GM23248 (cell line): ENCODE measurements around the gene SDR42E2. TPM values are rescaled to one million over a fixed set of nuclear protein-coding genes. Genes with fewer than 3 reads are reported as not detected.

Experiments
- DNase-seq: peaks from one replicate; pipeline ENCODE4 v3.0.0-alpha.2; 2015
- H2AFZ ChIP-seq: fragments of 200-600 bp; sonication (generic); 2 replicates; pipeline ENCODE4 v1.6.1; 2016; ENCODE audit warnings: antibody characterized with exemption
- H3F3A ChIP-seq: fragments of 200-600 bp; sonication (generic); 2 replicates; pipeline ENCODE4 v1.6.1; 2016; ENCODE audit warnings: mild to moderate bottlenecking, antibody characterized with exemption, mixed run types; ENCODE audit not compliant: insufficient read depth
- H3K27ac ChIP-seq: fragments of 200-600 bp; sonication (generic); 2 replicates; pipeline ENCODE4 v1.5.1; 2016; ENCODE audit warnings: mild to moderate bottlenecking
- H3K27me3 ChIP-seq: fragments of 200-600 bp; sonication (generic); replicated peaks from 2 replicates; pipeline ENCODE4 v1.6.1; 2016; ENCODE audit warnings: mild to moderate bottlenecking; ENCODE audit not compliant: insufficient read depth
- H3K36me3 ChIP-seq: fragments of 200-600 bp; sonication (generic); 2 replicates; pipeline ENCODE4 v1.6.1; 2016; ENCODE audit warnings: low read depth, mild to moderate bottlenecking
- H3K4me1 ChIP-seq: fragments of 200-600 bp; sonication (generic); 2 replicates; pipeline ENCODE4 v1.6.1; 2016; ENCODE audit warnings: mild to moderate bottlenecking; ENCODE audit not compliant: insufficient read depth
- H3K4me2 ChIP-seq: fragments of 200-600 bp; sonication (generic); one replicate; pipeline ENCODE4 v1.6.1; 2016; ENCODE audit warnings: mild to moderate bottlenecking; ENCODE audit not compliant: unreplicated experiment
- H3K4me3 ChIP-seq: fragments of 200-600 bp; sonication (generic); 2 replicates; pipeline ENCODE4 v1.5.1; 2016; ENCODE audit warnings: mild to moderate bottlenecking
- H3K79me2 ChIP-seq: fragments of 200-600 bp; sonication (generic); 2 replicates; pipeline ENCODE4 v1.6.1; 2016; ENCODE audit warnings: mild to moderate bottlenecking; ENCODE audit not compliant: insufficient read depth
- H3K9ac ChIP-seq: fragments of 200-600 bp; sonication (generic); 2 replicates; pipeline ENCODE4 v1.6.1; 2016; ENCODE audit warnings: mild to moderate bottlenecking
- H3K9me2 ChIP-seq: fragments of 200-600 bp; sonication (generic); 2 replicates; pipeline ENCODE4 v1.6.1; 2016; ENCODE audit warnings: mixed run types, mild to moderate bottlenecking, moderate library complexity; ENCODE audit not compliant: insufficient read depth
- H3K9me3 ChIP-seq: fragments of 200-600 bp; sonication (generic); one replicate; pipeline ENCODE4 v1.6.1; 2017; ENCODE audit warnings: low read depth
- H4K20me1 ChIP-seq: fragments of 200-600 bp; sonication (generic); 2 replicates; pipeline ENCODE4 v1.6.0; 2016; ENCODE audit not compliant: insufficient read depth
- EZH2 ChIP-seq: fragments of 200-600 bp; sonication (generic); IDR thresholded peaks from 2 replicates; pipeline ENCODE4 v1.6.1; 2018; ENCODE audit warnings: antibody characterized with exemption, mild to moderate bottlenecking; ENCODE audit not compliant: insufficient read depth, poor library complexity, severe bottlenecking
- EZH2phosphoT487 ChIP-seq: fragments of 200-600 bp; sonication (generic); IDR thresholded peaks from 2 replicates; pipeline ENCODE4 v1.6.1; 2018; ENCODE audit warnings: antibody characterized with exemption, moderate library complexity, mild to moderate bottlenecking, low read depth; ENCODE audit not compliant: insufficient read depth
- WGBS, 2 experiments: methylation state at CpG; one replicate each; pipeline ENCODE4 v1.1.6; 2015 to 2017; ENCODE audit warnings: low lambda C conversion rate in 2 of 2, low coverage in 1 of 2; ENCODE audit errors: missing lambda C conversion rate in 2 of 2; 5-methylcytosine and 5-hydroxymethylcytosine counted together
- in situ Hi-C: fragments of 300-500 bp; cut with MboI; formaldehyde crosslinking; loops from 2 replicates; pipeline ENCODE4 v1.15.0; 2020
- polyA plus RNA-seq: library from polyadenylated mRNA; unstranded; fragments of >200 nt; fragmentation: Nextera tagmentation; extraction: Ambion mirVana; gene quantifications from 2 replicates; pipeline ENCODE4 v1.2.1, GENCODE V29; 2016
- total RNA-seq: library from RNA; depleted of rRNA; stranded (reverse); fragments of >200 nt; shearing (Covaris generic); gene quantifications from 2 replicates; pipeline ENCODE4 v1.2.3, GENCODE V29; 2014

SDR42E2 gene
- total and polyA plus RNA-seq, 2 experiments from 2014 or later, result not detected

DNA sequence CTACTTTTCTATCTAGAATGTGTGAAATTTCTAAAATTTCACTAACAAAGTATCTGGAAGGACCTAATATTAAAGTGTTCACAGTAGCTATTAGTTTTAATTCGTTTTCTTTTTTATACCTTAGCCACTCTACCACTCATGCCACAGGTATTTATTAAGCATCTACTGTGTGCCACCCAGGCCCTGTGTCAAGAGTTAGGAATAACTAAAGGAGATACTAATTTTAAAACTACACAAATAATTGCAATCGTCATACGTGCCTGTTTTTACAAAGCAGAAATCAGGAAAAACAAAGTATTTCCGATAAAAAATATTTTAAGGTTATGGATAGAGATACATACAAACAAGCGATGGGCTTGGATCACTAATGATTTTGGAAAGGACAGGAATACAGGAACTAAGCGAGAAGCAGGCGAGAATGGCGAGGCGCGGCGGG is 43.3 kb downstream of the SDR42E2 start:
- H3K27me3 ChIP-seq, result no peaks in the 10 kb centered on the region
- no peaks in the 10 kb centered on the region for H3K9me3 ChIP-seq
- H3K9ac ChIP-seq, result peak overlapping the region; percentile 94
- 4 to 5% methylated on average over 11 of the region's 11 CpGs for WGBS, 2 experiments
- peaks cover 12% of the 10 kb centered on the region for H3F3A ChIP-seq
- no peaks in the 10 kb centered on the region for H3K36me3 ChIP-seq
- TF ChIP-seq EZH2 (no peak), EZH2phosphoT487 (no peak)
- no peak for DNase-seq
- H3K79me2 ChIP-seq, result peaks cover 41% of the 10 kb centered on the region
- peak overlapping the region; percentile 80 for H3K4me3 ChIP-seq
- H3K4me2 ChIP-seq, result peak overlapping the region; percentile 86
- in situ Hi-C loops, result no loop called here
- H3K4me1 ChIP-seq, result peaks cover 16% of the 10 kb centered on the region
- no peaks in the 10 kb centered on the region for H4K20me1 ChIP-seq
- H3K9me2 ChIP-seq, result no peaks in the 10 kb centered on the region
- peak overlapping the region; percentile 88 for H3K27ac ChIP-seq
- H2AFZ ChIP-seq, result peak overlapping the region; percentile 95

DNA sequence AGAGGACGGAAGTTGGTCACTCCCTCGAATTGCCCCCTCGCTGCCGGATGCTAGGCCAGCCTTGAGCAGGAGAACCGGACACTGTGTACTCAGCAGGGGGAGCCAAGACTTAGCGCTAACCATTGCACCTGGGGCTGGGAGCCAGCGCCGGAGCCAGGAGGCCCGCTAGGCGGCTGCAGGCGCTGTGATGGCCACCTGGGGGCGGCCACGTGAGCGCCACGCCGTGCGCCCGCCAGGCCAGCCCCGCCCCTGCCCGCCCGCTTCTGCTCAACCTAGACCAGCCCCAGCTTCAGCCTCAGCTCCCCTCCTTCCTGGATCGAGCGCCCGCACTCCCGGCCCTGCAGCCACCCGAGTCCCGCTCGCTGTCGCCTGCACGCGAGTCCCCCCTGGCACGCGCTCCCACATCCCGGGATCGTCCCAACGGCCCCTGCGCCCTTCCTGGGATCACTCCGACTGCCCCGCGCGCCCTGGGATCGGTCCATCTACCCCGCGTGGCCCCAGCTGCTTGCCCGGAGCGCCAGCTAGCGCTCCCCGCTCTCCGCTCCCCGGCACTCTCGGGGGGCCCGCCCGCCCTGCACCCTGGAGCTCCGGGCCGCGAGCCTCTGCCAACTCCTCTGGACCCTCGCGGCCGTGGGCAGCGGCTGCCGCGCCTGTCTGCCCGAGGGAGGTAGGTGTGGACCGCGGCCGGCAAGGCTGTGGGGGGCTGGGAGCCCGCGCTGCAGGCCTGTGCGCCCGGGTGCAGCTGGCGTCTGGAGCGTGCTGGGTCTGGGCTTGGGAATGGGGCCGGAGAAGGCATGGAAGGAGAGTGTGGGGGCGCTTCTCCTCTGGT is 43.9 kb downstream of the SDR42E2 start, which contains the start of gene EEF2K:
Gene EEF2K (plus strand): TSS at position 266 of the 829 bp plus-strand sequence. CDS start 19,452 bp downstream, outside the sequence.
- in situ Hi-C loops, result no loop called here

DNA sequence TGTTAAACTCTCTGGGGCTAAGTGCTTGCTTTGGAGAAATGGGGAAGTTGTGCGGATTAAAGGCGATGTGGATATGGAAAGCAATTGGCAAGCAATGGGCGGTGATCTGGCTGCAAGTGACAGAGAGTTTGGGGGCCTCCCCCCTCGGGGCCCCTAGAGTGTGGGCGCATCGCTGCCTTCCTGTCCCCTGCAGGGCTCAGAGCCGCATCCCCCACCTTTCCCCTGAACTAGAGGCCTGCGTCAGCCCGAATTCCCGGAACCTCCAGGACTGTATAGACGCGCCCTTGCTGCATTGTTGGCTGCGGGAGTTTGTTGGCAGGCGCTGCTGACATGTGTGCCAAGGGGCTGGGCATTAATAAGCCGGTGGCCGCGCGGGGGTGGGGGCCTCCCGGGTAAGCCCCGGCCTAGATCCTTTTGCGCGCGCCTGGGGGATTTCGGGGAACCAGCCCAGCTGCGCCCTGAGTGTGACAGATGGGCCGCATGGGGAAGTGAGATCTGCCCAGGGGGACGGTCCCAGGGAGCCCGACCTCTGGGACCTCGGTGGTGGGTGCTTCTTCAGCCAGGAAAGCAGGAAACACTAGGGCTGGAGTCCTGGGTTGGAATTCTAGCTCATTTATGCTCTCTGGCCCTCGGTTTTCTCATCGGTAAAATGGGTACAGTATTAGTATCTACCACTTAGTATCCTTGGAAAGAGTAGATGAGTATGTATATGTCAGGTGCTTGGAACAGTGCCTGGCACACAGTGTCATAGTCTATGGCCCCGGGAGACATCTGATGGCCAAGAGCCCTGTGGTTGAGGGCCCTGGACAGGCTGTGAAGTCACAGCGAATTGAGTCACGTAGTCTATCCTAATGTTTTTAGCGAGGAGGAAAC is 44.8 kb downstream of the SDR42E2 start:
- Histone ChIP-seq H3K36me3 (no peaks in the 10 kb centered on the region), H3K4me1 (peaks cover 16% of the 10 kb centered on the region), H3K79me2 (peaks cover 56% of the 10 kb centered on the region), H3K4me3 (peak overlapping the region; percentile 80), H3K9me3 (no peaks in the 10 kb centered on the region), H3F3A (peaks cover 12% of the 10 kb centered on the region), H3K27me3 (no peaks in the 10 kb centered on the region), H4K20me1 (0 out of 2 replicates have a peak, but pooled peaks cover 4% of the 10 kb centered on the region), H3K9ac (peak overlapping the region; percentile 94), H3K27ac (peak overlapping the region; percentile 84), H3K9me2 (no peaks in the 10 kb centered on the region), H3K4me2 (peak overlapping the region; percentile 73), H2AFZ (peak overlapping the region; percentile 78)
- in situ Hi-C loops, result no loop called here
- peak; percentile 87 for DNase-seq
- TF ChIP-seq EZH2phosphoT487, result no peak
- TF ChIP-seq EZH2, result no peak
- 6 to 9% methylated on average over 23 to 35 of the region's 35 CpGs for WGBS, 2 experiments

More for the DNA sequence above, 43.9 kb downstream of the SDR42E2 start, which contains the start of gene EEF2K:
- Histone ChIP-seq H3K36me3 (no peaks in the 10 kb centered on the region), H3K79me2 (peaks cover 48% of the 10 kb centered on the region), H3K27ac (peak within 1 kb of the TSS; percentile 88), H4K20me1 (0 out of 2 replicates have a peak, but pooled peaks cover 1% of the 10 kb centered on the region), H3K9me3 (no peaks in the 10 kb centered on the region), H3K9me2 (no peaks in the 10 kb centered on the region), H3K4me2 (peak within 1 kb of the TSS; percentile 86), H2AFZ (peak within 1 kb of the TSS; percentile 95), H3K4me3 (peak within 1 kb of the TSS; percentile 80), H3K9ac (peak within 1 kb of the TSS; percentile 94), H3K4me1 (peaks cover 16% of the 10 kb centered on the region), H3K27me3 (no peaks in the 10 kb centered on the region), H3F3A (peaks cover 12% of the 10 kb centered on the region)
- DNase-seq, result peak; percentile 98
- WGBS, 2 experiments, result 1% methylated on average over 46 to 60 of the region's 74 CpGs
- TF ChIP-seq EZH2 (no peak), EZH2phosphoT487 (no peak)

DNA sequence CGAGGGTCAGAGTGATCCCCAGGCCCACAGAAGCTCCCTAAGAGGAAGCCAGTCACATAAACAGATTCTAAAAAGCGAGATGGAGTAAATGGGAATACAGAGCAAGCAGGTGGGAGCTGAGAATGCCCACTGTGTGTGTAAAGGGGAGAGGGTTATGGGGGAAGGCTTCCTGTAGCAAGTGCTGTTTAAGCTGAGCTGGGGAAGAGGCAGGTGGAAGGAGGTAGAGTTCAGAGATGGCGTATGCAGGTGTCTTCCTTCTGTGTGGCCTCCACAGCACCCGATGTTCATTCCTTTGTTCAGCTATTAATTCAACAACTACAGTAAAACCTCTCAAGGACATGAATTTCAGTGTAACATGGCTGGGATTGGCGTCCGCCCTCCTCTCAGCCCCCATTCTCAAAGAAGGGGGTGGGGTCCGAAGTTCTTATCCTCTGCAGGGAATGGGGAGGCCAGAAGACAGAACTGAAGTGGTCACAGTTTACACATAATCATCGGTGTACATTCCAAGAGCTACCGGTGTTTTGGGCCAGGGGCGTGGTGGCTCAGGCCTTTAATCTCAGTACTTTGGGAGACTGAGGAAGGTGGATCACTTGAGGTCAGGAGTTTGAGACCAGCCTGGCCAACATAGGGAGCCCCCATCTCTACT is 45.5 kb downstream of the SDR42E2 start:
- in situ Hi-C loops, result no loop called here
- peak overlapping the region; percentile 94 for H3K9ac ChIP-seq
- H3K4me3 ChIP-seq, result peak overlapping the region; percentile 80
- no peaks in the 10 kb centered on the region for H3K27me3 ChIP-seq
- DNase-seq, result no peak
- no peaks in the 10 kb centered on the region for H3K9me2 ChIP-seq
- no peak for TF ChIP-seq EZH2phosphoT487
- TF ChIP-seq EZH2, result no peak
- 45 to 46% methylated on average over 10 of the region's 10 CpGs for WGBS, 2 experiments
- H3F3A ChIP-seq, result peaks cover 12% of the 10 kb centered on the region
- peak overlapping the region; percentile 73 for H3K4me2 ChIP-seq
- H3K27ac ChIP-seq, result peak overlapping the region; percentile 84; the same call in 1 of the 2 replicates
- peaks cover 64% of the 10 kb centered on the region for H3K79me2 ChIP-seq
- peaks cover 16% of the 10 kb centered on the region for H3K4me1 ChIP-seq
- H2AFZ ChIP-seq, result no peak overlapping the region
- 0 out of 2 replicates have a peak, but pooled peaks cover 4% of the 10 kb centered on the region for H4K20me1 ChIP-seq
- H3K9me3 ChIP-seq, result no peaks in the 10 kb centered on the region
- H3K36me3 ChIP-seq, result no peaks in the 10 kb centered on the region
